GM20000 (cell line): ENCODE measurements around the gene ANKRD44.
A peak's percentile ranks its signal among the peaks of the same experiment; 100 is the strongest.

Experiments
- DNase-seq: peaks from one replicate; pipeline ENCODE4 v3.0.0; 2012; ENCODE audit warnings: low spot score
- CTCF ChIP-seq: IDR thresholded peaks from 2 replicates; pipeline ENCODE4 v1.5.1; 2012; ENCODE audit warnings: mild to moderate bottlenecking, control low read depth; ENCODE audit errors: extremely low read depth, missing control alignments

Gene ANKRD44

GRCh38 chr2:197310271-197310985 lies at the start of gene ANKRD44:
TSS of gene ANKRD44 (minus strand) at chr2:197310780. CDS start at chr2:197310604, 176 bp downstream.
- TF ChIP-seq CTCF = peak; percentile 70
- peak; percentile 95 for DNase-seq

- TF ChIP-seq CTCF = no peak
- DNase-seq = no peak
These were observed 49.3 kb upstream of the ANKRD44 start for GRCh38 chr2:197359859-197360258.

GRCh38 chr2:197358931-197359330 lies 48.4 kb upstream of the ANKRD44 start:
- DNase-seq = no peak

GRCh38 chr2:197357986-197358385 lies 47.4 kb upstream of the ANKRD44 start:
- no peak for DNase-seq
- no peak for TF ChIP-seq CTCF

More at GRCh38 chr2:197358931-197359330, 48.4 kb upstream of the ANKRD44 start:
- TF ChIP-seq CTCF = no peak

GRCh38 chr2:197356136-197356535 lies 45.6 kb upstream of the ANKRD44 start:
- no peak for DNase-seq
- no peak for TF ChIP-seq CTCF

- TF ChIP-seq CTCF = no peak
- DNase-seq = no peak
These were observed 43.6 kb upstream of the ANKRD44 start for GRCh38 chr2:197354169-197354558.

- TF ChIP-seq CTCF = no peak
- no peak for DNase-seq
These were observed 43.0 kb upstream of the ANKRD44 start for GRCh38 chr2:197353393-197354168.
